GM23338 (cell line): ENCODE data around the gene GOLGA6C.
"Not testable (repeated sequence)": the region's sequence is repeated elsewhere in the genome, so short reads cannot be mapped to it uniquely, and the experiment has no call there.

Experiments used
- POLR2AphosphoS5 ChIP-seq: IDR thresholded peaks from 2 replicates; pipeline ENCODE4 v1.6.1; 2016; ENCODE audit warnings: antibody characterized with exemption, low read depth
- TF ChIP-seq, protein P1 (sequence below), 2 experiments: fragments of 200-600 bp in 1 of 2; sonication (generic) in 1 of 2; conservative IDR thresholded peaks; 2 replicates each; pipeline versions ENCODE4 v1.5.1 to v1.6.1; 2016 to 2017; ENCODE audit warnings: antibody characterized with exemption in 2 of 2, low read depth in 2 of 2, mild to moderate bottlenecking in 2 of 2, moderate library complexity in 1 of 2
- TF ChIP-seq, protein P2 (sequence below): IDR thresholded peaks from one replicate; pipeline ENCODE4 v1.6.1; 2018; ENCODE audit warnings: antibody characterized with exemption; ENCODE audit not compliant: unreplicated experiment
- TF ChIP-seq, protein P3 (sequence below): IDR thresholded peaks from 2 replicates; pipeline ENCODE4 v1.6.1; 2016; ENCODE audit warnings: antibody characterized with exemption

DNA sequence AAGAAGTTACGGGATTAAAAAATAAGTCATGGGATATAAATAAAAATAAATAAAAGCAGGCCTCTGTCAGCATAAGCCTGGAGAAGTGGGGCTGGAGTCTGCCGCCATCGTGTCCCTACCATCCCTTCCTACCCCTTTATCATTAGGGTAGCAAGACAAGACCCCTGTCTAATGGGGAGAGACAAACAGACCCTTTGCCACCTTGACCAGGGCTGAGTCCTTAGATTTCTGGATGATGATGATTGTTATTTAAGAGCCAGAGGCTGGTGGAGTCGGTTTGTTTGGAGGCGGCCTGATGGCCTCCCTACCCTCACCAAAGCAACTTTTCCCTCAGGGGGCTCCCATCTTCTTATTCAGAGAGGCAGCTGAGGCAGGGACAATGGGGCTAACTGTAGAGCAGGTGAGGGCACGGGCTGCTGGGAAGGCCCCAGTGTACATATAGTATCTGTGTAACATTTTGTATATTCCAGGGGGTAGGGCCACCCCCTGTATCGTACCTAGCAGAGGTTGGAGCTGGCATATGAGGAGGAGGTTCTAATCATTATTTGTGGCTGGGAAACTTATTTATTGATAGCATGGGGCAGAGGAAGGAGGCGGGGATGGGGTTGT, 15.7 kb downstream of the GOLGA6C start:
- TF ChIP-seq, protein P1, sequence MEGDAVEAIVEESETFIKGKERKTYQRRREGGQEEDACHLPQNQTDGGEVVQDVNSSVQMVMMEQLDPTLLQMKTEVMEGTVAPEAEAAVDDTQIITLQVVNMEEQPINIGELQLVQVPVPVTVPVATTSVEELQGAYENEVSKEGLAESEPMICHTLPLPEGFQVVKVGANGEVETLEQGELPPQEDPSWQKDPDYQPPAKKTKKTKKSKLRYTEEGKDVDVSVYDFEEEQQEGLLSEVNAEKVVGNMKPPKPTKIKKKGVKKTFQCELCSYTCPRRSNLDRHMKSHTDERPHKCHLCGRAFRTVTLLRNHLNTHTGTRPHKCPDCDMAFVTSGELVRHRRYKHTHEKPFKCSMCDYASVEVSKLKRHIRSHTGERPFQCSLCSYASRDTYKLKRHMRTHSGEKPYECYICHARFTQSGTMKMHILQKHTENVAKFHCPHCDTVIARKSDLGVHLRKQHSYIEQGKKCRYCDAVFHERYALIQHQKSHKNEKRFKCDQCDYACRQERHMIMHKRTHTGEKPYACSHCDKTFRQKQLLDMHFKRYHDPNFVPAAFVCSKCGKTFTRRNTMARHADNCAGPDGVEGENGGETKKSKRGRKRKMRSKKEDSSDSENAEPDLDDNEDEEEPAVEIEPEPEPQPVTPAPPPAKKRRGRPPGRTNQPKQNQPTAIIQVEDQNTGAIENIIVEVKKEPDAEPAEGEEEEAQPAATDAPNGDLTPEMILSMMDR (conservative IDR thresholded peaks at IDR 0.05; ENCODE audit: low read depth in 2 of 2) = not testable (repeated sequence)
- TF ChIP-seq, protein P2, sequence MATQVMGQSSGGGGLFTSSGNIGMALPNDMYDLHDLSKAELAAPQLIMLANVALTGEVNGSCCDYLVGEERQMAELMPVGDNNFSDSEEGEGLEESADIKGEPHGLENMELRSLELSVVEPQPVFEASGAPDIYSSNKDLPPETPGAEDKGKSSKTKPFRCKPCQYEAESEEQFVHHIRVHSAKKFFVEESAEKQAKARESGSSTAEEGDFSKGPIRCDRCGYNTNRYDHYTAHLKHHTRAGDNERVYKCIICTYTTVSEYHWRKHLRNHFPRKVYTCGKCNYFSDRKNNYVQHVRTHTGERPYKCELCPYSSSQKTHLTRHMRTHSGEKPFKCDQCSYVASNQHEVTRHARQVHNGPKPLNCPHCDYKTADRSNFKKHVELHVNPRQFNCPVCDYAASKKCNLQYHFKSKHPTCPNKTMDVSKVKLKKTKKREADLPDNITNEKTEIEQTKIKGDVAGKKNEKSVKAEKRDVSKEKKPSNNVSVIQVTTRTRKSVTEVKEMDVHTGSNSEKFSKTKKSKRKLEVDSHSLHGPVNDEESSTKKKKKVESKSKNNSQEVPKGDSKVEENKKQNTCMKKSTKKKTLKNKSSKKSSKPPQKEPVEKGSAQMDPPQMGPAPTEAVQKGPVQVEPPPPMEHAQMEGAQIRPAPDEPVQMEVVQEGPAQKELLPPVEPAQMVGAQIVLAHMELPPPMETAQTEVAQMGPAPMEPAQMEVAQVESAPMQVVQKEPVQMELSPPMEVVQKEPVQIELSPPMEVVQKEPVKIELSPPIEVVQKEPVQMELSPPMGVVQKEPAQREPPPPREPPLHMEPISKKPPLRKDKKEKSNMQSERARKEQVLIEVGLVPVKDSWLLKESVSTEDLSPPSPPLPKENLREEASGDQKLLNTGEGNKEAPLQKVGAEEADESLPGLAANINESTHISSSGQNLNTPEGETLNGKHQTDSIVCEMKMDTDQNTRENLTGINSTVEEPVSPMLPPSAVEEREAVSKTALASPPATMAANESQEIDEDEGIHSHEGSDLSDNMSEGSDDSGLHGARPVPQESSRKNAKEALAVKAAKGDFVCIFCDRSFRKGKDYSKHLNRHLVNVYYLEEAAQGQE = not testable (repeated sequence)
- TF ChIP-seq POLR2AphosphoS5 = not testable (repeated sequence)
- TF ChIP-seq, protein P3, sequence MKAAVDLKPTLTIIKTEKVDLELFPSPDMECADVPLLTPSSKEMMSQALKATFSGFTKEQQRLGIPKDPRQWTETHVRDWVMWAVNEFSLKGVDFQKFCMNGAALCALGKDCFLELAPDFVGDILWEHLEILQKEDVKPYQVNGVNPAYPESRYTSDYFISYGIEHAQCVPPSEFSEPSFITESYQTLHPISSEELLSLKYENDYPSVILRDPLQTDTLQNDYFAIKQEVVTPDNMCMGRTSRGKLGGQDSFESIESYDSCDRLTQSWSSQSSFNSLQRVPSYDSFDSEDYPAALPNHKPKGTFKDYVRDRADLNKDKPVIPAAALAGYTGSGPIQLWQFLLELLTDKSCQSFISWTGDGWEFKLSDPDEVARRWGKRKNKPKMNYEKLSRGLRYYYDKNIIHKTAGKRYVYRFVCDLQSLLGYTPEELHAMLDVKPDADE = not testable (repeated sequence)
